Measurements from ENCODE around the gene CCL21.
"Not testable (repeated sequence)": the region's sequence is repeated elsewhere in the genome, so short reads cannot be mapped to it uniquely, and the experiment has no call there.

CCL21 gene

GRCh38 chr9:34710023-34710422, at the start of gene CCL21:
TSS of gene CCL21 (minus strand) at chr9:34710136. CDS start at chr9:34710066, 70 bp downstream.
- DNase-seq: no peak

GRCh38 chr9:34759432-34760134, 49.6 kb upstream of the CCL21 start:
- DNase-seq: no peak

GRCh38 chr9:34750320-34750719, 40.4 kb upstream of the CCL21 start:
- not testable (repeated sequence) for DNase-seq

GRCh38 chr9:34746526-34746925, 36.6 kb upstream of the CCL21 start:
- DNase-seq: no peak

GRCh38 chr9:34744295-34745221, 34.6 kb upstream of the CCL21 start:
- DNase-seq: no peak

GRCh38 chr9:34742710-34743109, 32.8 kb upstream of the CCL21 start:
- no peak for DNase-seq

- no peak for DNase-seq
These were observed 31.7 kb upstream of the CCL21 start for GRCh38 chr9:34741628-34742027.

GRCh38 chr9:34740176-34740575, 30.2 kb upstream of the CCL21 start:
- not testable (repeated sequence) for DNase-seq

GRCh38 chr9:34737677-34738260, 27.8 kb upstream of the CCL21 start:
- no peak for DNase-seq

- DNase-seq: no peak
These were observed 24.8 kb upstream of the CCL21 start for GRCh38 chr9:34734720-34735119.

GRCh38 chr9:34732886-34733285, 22.9 kb upstream of the CCL21 start:
- no peak for DNase-seq

- DNase-seq: no peak
These were observed 22.5 kb upstream of the CCL21 start for GRCh38 chr9:34732478-34732877.

- DNase-seq: no peak
These were observed 13.2 kb upstream of the CCL21 start for GRCh38 chr9:34723141-34723540.

GRCh38 chr9:34719769-34720025, 9.8 kb upstream of the CCL21 start:
- not testable (repeated sequence) for DNase-seq

- no peak for DNase-seq
These were observed 9.3 kb upstream of the CCL21 start for GRCh38 chr9:34719021-34719768.

GRCh38 chr9:34717996-34718614, 8.2 kb upstream of the CCL21 start:
- no peak for DNase-seq

- DNase-seq: no peak
These were observed 6.8 kb upstream of the CCL21 start for GRCh38 chr9:34716711-34717110.

GRCh38 chr9:34715639-34716215, 5.8 kb upstream of the CCL21 start:
- DNase-seq: no peak

GRCh38 chr9:34714007-34714406, 4.1 kb upstream of the CCL21 start:
- DNase-seq: no peak

GRCh38 chr9:34712140-34712539, 2.2 kb upstream of the CCL21 start:
- DNase-seq: no peak

- DNase-seq: no peak
These were observed 549 bp downstream of the CCL21 start for GRCh38 chr9:34709196-34709978.

- no peak for DNase-seq
These were observed 2.8 kb downstream of the CCL21 start for GRCh38 chr9:34707130-34707529.

Data from SIG-M5 (cell line).